ENCODE measurements around the gene ZNF672. TPM values are rescaled to one million over a fixed set of nuclear protein-coding genes. Genes with fewer than 3 reads are reported as not detected.
"Not testable (repeated sequence)": the region's sequence is repeated elsewhere in the genome, so short reads cannot be mapped to it uniquely, and the experiment has no call there.

ZNF672 gene
- total RNA-seq, 3 donors from 2014 or later: 23.2 to 31.6 (median 27.2) TPM

GRCh38 chr1:248873409-248873992, 35.5 kb downstream of the ZNF672 start:
- intact Hi-C loops (cut with DNase I; ENCODE audit: low total_unique reads): no loop called here
- no peaks in the 10 kb centered on the region for H3K36me3 ChIP-seq

GRCh38 chr1:248873993-248874533, 36.0 kb downstream of the ZNF672 start:
- Histone ChIP-seq H3K4me1 (peaks cover 0 to 3% of the 10 kb centered on the region in 2 donors), H3K27me3 (no peaks in the 10 kb centered on the region), H3K27ac (peak overlapping the region; percentile 97 to 99), H3K36me3 (no peaks in the 10 kb centered on the region), H3K9me3 (no peaks in the 10 kb centered on the region), H3K4me3 (peak overlapping the region; percentile 65 to 84 (median 79))
- DNase-seq (ENCODE audit: low spot score in 2 of 2): peak; percentile 68 to 72
- TF ChIP-seq POLR2A (IDR thresholded peaks at IDR 0.05): no peak
- peak in 2 of 3 donors; percentile 34 to 62 for TF ChIP-seq POLR2AphosphoS5 (IDR thresholded peaks at IDR 0.05)
- intact Hi-C loops (cut with DNase I; ENCODE audit: low total_unique reads): no loop called here

More at GRCh38 chr1:248873409-248873992, 35.5 kb downstream of the ZNF672 start:
- H3K4me3 ChIP-seq: peak overlapping the region; percentile 65 to 84 (median 79)
- no peaks in the 10 kb centered on the region for H3K9me3 ChIP-seq
- H3K27me3 ChIP-seq: no peaks in the 10 kb centered on the region
- TF ChIP-seq CTCF (IDR thresholded peaks at IDR 0.05) (no peak), POLR2A (IDR thresholded peaks at IDR 0.05) (peak; percentile 26), POLR2AphosphoS5 (IDR thresholded peaks at IDR 0.05) (peak; percentile 21 to 84 (median 80))
- H3K4me1 ChIP-seq: peaks cover 0 to 3% of the 10 kb centered on the region in 2 donors
- peak; percentile 96 for DNase-seq (ENCODE audit: low spot score in 2 of 2)
- H3K27ac ChIP-seq: peak overlapping the region; percentile 97 to 99

- H3K4me1 ChIP-seq: no peaks in the 10 kb centered on the region
- intact Hi-C loops (cut with DNase I; ENCODE audit: low total_unique reads): no loop called here
- no peak for DNase-seq (ENCODE audit: low spot score in 2 of 2)
- no peaks in the 10 kb centered on the region for H3K36me3 ChIP-seq
- TF ChIP-seq POLR2A (IDR thresholded peaks at IDR 0.05): no peak
- no peak for TF ChIP-seq POLR2AphosphoS5 (IDR thresholded peaks at IDR 0.05)
- no peak for TF ChIP-seq CTCF (IDR thresholded peaks at IDR 0.05)
- no peak overlapping the region for H3K27ac ChIP-seq
- no peaks in the 10 kb centered on the region for H3K9me3 ChIP-seq
- no peaks in the 10 kb centered on the region for H3K27me3 ChIP-seq
- no peak overlapping the region for H3K4me3 ChIP-seq
Measured at GRCh38 chr1:248881261-248881660, 43.2 kb downstream of the ZNF672 start.

- DNase-seq (ENCODE audit: low spot score in 2 of 2); intact Hi-C loops (cut with DNase I; ENCODE audit: low total_unique reads); H3K4me1 ChIP-seq; H3K4me3 ChIP-seq; H3K27me3 ChIP-seq; H3K36me3 ChIP-seq; H3K27ac ChIP-seq; H3K9me3 ChIP-seq: not testable (repeated sequence)
Measured at GRCh38 chr1:248882427-248882826, 44.4 kb downstream of the ZNF672 start.

GRCh38 chr1:248884632-248885295, 46.7 kb downstream of the ZNF672 start:
- DNase-seq (ENCODE audit: low spot score in 2 of 2): no peak
- no peaks in the 10 kb centered on the region for H3K27me3 ChIP-seq
- no peak overlapping the region for H3K27ac ChIP-seq
- H3K36me3 ChIP-seq: no peaks in the 10 kb centered on the region
- no peak overlapping the region for H3K4me3 ChIP-seq
- H3K4me1 ChIP-seq: no peaks in the 10 kb centered on the region
- intact Hi-C loops (cut with DNase I; ENCODE audit: low total_unique reads): no loop called here
- no peaks in the 10 kb centered on the region for H3K9me3 ChIP-seq
- TF ChIP-seq CTCF (IDR thresholded peaks at IDR 0.05) (no peak), POLR2AphosphoS5 (IDR thresholded peaks at IDR 0.05) (no peak), POLR2A (IDR thresholded peaks at IDR 0.05) (no peak)

GRCh38 chr1:248885646-248886045, 47.6 kb downstream of the ZNF672 start:
- Histone ChIP-seq H3K27ac (no peak overlapping the region), H3K36me3 (no peaks in the 10 kb centered on the region), H3K4me3 (no peak overlapping the region), H3K27me3 (no peaks in the 10 kb centered on the region), H3K4me1 (no peaks in the 10 kb centered on the region), H3K9me3 (no peaks in the 10 kb centered on the region)
- DNase-seq (ENCODE audit: low spot score in 2 of 2): no peak
- intact Hi-C loops (cut with DNase I; ENCODE audit: low total_unique reads): no loop called here
- no peak for TF ChIP-seq POLR2AphosphoS5 (IDR thresholded peaks at IDR 0.05)
- TF ChIP-seq CTCF (IDR thresholded peaks at IDR 0.05): no peak
- TF ChIP-seq POLR2A (IDR thresholded peaks at IDR 0.05): no peak
